ENCODE measurements around the gene ATP8B4.
"Not testable (repeated sequence)": the region's sequence is repeated elsewhere in the genome, so short reads cannot be mapped to it uniquely, and the experiment has no call there.

ATP8B4 gene

GRCh38 chr15:50003786-50004334 is 115.2 kb downstream of the ATP8B4 start:
- DNase-seq: peak; percentile 59

GRCh38 chr15:49991587-49991986 is 127.4 kb downstream of the ATP8B4 start:
- DNase-seq: no peak

DNA sequence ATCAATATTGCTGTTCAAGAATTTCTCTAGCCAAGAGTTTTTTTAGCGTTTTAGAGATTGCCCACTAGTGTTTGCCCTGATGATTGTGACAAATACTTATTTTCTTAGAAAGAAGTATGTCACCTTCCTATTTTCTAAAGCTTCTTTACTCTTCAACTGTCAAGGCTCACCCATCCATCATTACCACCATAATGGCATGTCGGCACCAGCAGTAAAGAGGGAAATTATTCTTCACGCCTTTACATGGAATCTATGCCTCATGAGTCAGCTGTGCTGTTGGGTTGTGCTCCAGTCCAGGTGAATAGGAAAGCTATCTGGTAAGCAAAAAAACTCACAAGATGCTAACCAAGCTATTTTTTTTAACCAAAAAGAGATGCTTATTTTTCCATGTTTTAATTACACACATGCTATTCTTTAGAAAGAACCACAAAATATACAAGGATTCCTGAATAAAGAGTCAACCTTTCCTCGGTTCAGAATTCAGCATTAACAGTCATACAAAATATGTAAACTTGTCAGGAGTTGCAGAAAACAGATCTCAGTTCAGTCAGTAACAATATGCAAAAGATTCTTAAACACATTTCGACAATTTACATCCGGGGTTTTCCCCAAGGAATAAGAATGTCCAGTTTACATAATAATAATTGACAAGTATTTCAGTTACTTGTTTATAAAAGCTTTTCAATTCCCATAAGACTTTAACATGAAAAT is 128.0 kb downstream of the ATP8B4 start:
- no peak for DNase-seq

DNA sequence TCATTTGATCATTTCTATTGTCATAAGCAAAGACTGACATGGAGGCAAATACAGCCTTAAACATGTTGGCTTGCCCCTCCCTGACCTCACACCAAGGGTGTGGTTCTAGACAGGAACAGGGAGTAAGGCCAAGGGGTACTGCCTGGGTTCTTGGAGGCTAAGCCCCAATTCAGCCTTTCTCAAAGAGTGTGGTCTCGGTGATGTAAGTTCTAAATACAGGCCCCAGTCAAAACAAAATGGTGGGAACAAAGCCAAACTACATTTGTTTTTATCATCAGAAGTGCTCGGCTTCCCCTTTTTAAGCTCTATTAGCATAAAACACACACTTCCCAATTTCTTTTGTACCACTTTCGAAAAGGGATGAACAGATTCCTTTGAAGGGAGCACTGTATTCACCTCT is 129.5 kb downstream of the ATP8B4 start:
- no peak for DNase-seq

GRCh38 chr15:49988766-49989165 is 130.3 kb downstream of the ATP8B4 start:
- no peak for DNase-seq

- no peak for DNase-seq
Observed at GRCh38 chr15:49987896-49988295, 131.1 kb downstream of the ATP8B4 start.

- no peak for DNase-seq
Observed at GRCh38 chr15:49987198-49987785, 131.7 kb downstream of the ATP8B4 start.

GRCh38 chr15:49986326-49986725 is 132.7 kb downstream of the ATP8B4 start:
- DNase-seq: no peak

DNA sequence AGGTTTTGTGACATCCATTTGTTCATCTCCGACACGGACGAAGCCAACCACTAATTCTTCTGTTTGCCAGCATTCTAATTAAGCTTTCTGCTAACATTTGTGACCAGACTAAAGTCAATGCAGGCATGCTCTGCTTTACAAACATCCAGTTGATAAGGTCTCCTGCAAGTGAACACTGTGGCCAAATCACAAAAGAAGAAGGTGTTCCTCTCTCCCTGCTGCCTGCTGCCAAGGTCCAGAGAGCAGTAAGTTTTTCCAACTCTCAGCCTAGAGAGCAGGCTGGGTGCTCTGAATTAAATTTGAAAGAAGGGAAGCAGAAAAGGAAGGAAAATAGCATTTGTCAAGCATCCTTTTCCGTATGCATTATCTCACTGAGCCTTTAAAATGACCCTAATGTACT is 133.6 kb downstream of the ATP8B4 start:
- DNase-seq: no peak

DNA sequence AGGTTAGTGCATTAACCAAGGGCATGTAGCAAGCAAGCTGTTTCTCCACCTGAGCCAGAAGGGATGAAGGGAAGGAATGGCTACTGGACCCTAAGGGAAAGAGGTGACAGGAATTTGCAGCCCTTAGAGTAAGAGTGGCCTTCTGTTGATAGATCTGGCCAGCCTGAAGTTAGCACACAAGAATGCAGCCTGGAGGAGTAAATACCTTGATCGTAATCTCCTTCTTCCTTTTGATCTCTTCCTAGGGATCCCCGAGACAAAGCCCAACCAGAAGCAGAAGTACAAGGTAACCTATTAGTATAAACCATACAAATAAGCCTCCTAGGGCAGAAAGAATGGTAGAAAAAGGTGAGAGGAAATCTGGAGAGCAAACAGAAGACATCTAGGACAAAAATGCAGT is 134.6 kb downstream of the ATP8B4 start:
- no peak for DNase-seq

GRCh38 chr15:49982584-49982983 is 136.4 kb downstream of the ATP8B4 start:
- no peak for DNase-seq

DNA sequence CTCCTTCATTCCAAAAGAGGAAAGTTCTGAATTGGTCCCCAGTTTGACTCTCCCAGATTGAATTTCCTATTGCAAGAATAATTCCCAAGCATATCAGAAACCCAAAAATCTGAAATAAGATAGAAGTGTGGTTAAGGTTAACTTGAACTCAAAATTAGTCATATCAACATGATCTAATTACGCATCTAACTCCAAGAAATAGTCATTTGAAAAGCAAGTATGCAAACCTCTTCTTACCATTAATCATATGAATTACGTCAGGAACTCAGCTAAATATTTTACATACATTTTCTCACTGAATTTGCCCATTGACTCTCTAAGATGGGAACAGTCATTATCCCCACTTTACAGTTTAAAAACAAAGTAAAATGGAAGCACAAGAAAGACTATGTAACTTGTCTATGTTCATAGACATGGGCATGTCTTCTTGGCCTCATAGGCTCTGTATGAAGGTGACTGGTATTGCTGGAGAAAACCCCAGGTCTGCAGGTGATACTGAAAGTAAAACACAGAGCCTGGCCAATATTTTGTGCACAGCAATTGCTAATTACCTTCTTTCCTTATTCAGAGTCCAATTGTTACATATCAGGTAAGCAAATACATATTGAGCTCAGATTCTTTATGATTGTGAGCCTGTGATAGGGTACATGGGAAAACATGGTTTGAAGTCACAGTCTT is 139.2 kb downstream of the ATP8B4 start:
- no peak for DNase-seq

DNA sequence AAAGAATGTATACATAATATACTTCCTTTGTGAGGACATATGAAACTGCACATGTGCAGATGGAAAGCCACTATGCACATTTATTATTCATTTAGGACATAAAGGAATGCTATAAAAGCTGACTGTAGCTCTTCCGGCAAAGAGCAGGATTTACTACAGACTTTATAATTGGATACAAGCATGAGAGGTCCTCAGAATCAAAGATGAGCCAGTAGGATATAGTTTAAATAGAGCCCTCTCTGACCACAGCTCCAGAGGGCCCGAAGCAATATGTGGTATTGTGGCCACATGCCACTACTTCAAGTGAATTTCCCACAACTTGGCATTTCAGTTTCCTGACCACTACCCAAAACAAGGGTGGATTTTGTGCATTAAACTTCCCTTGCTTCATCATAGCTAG is 140.9 kb downstream of the ATP8B4 start:
- DNase-seq: no peak

- DNase-seq: no peak
Observed at GRCh38 chr15:49977306-49977705, 141.7 kb downstream of the ATP8B4 start.

DNA sequence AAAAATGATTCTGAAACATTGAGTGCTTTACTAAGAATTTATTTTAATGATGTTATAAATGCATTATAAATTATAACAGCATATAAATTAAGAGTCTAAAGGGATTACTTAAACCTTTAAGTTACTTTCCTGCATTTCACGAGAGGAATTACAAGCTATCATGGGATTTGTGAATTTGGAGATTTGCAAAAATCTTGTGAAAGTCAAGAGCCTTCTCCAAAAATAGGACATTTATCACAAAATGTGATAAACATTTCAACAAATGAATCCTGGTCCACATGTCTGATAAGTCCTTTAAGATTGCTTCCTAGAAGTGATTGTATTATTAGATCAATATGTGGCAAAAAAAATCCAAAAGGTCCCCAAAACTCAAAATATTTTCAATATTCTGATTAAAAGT is 154.5 kb downstream of the ATP8B4 start:
- DNase-seq: no peak

- DNase-seq: no peak
Observed at GRCh38 chr15:49964061-49964460, 155.0 kb downstream of the ATP8B4 start.

DNA sequence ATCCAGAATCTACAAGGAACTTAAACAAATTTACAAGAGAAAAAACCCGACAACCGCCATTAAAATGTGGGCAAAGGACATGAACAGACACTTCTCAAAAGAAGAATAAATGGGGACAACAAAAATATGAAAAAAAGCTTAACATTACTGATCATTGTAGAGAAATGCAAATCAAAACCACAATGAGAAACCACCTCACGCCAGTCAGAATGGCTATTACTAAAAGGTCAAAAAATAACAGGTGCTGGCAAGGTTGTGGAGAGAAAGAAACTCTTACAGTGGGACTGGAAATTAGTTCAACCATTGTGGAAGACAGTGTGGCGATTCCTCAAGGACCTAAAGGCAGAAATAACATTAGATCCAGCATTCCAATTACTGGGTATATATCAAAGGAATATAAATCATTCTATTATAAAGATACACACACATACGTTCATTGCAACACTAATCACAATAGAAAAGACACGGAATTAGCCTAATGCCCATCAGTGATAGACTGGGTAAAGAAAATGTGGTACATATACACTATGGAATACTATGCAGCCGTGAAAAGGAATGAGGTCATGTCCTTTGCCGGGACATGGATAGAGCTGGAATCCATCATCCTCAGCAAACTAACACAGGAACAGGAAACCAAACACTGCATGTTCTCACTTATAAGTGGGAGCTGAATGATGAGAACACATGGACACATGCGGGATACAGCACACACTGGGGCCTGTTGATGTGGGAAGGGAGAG is 155.8 kb downstream of the ATP8B4 start:
- DNase-seq: not testable (repeated sequence)

DNA sequence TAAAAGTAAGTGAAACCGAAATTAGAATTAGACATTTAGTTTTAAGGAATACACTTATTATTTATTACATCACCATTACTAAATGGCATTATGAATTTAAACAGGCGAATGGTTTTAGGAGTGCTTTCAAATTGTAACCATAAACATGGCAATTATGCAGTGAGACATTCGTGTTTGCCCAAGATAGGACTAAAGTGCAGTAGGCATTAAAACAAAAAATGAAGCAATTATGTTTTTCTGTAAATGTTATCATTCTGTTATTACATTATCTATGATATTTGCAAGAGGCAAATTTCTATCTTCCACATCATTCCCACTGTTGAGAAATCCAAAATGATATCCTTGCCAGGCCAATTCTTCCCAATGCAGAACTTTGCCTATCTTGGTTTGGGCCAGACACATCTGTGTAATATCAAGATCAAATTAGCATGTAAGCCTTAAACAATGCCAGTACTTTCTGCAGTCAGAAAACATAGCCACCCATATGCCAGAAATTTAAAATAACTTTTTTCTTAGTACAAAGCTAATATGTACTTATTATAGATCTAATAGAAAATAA is 156.9 kb downstream of the ATP8B4 start:
- no peak for DNase-seq

DNA sequence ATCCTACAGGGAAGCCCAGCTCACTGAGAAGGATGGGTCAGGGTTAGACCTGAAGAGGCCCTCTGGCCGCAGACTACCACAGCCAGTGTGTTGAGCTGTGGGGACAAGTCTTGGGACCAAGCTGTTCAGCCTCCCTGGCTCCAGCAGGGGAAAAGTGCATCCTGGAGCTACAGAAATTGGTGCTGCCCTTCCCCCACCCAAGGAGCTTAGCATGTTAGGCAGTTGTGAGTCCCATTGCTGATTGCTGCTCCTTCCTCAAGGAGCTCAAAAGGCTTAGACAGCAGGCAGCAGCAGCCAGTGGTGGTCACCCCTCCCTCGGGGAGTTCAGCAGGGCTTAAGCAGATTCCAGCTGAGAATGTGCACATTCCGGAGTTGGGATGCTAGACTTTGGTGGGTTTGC is 165.6 kb downstream of the ATP8B4 start:
- DNase-seq: no peak

- DNase-seq: no peak
Observed at GRCh38 chr15:49946681-49947080, 172.4 kb downstream of the ATP8B4 start.

DNA sequence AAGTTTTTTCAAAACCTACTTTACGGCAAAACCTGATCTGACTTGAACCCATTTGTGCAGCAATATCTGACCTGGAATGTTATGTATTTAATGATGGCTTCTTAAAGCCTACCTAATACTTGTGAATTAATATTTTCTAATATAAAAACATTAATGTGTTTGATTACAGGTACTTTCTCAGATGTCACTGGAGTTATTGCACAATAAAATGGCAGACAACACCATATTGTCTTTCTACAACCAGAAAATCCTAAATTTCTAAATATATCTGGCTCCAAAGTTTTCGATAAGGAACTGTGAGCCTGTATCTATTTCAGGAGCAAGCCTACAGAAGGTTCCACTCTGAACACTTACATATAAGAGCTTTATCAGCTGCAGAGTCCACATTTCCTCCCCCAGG is 184.5 kb downstream of the ATP8B4 start:
- DNase-seq: no peak

DNA sequence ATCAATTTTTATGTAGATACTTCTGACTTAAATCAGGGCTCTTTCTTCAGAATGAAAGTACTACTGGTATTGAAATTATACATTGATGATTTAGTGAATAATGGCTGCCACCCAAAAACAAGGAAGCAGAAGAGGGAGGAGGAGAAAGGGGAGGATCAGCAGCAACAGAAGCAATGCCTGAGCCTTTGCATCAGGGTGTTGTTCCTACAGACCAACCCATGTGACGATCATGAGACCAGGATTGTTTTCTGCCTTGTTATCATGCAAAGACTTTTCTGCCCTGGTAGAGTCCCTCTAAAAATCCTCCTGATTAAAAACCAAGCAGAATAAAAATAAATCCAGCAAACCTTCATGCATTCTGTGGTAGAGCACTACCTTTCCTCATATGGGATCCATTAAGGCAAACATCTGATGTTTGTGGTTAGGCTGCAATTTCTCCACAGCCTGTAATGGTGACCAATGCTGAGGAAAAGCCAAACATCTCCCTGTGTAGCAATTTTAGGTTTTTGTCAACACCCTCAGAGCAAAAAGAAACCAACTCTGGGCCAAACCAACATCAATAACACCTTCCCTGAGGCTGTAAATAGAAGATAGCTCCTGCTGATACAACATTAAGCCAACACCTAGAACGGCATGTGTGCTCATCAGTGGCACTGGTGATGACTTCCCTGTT is 191.7 kb downstream of the ATP8B4 start:
- no peak for DNase-seq

All from activated naive CD4-positive, alpha-beta T cell treated with Interleukin-2 at 50 U/mL for 16 hours (primary cell).